Stimulated activated effector memory CD8-positive, alpha-beta T cell treated with anti-CD3 and anti-CD28 coated beads, Interleukin-12 subunit alpha, Interleukin-12 subunit beta, amount 100 ng/mL, for 72 hours (primary cell): ENCODE measurements around the gene TSC22D3.
"Not testable (repeated sequence)": the region's sequence is repeated elsewhere in the genome, so short reads cannot be mapped to it uniquely, and the experiment has no call there.

Experiments used
- ATAC-seq: fragments of 150-1000 bp; cut with Tn5 transposase; 2 replicates; pipeline ENCODE4 v1.10.0; 2021
- DNase-seq, 2 donors: peaks; one replicate each; pipeline ENCODE4 v3.0.0; 2021 to 2022; ENCODE audit warnings: low spot score in 2 of 2
- H3K27ac Mint-ChIP-seq: one replicate; pipeline ENCODE4 v1.8.0; 2022; ENCODE audit warnings: mild to moderate bottlenecking, mixed read lengths
- H3K36me3 Mint-ChIP-seq: one replicate; pipeline ENCODE4 v1.8.0; 2022; ENCODE audit warnings: mild to moderate bottlenecking, mixed read lengths
- H3K4me1 Mint-ChIP-seq: one replicate; pipeline ENCODE4 v1.8.0; 2022; ENCODE audit warnings: mixed read lengths
- H3K4me3 Mint-ChIP-seq: one replicate; pipeline ENCODE4 v1.8.0; 2022; ENCODE audit warnings: mild to moderate bottlenecking, mixed read lengths
- H3K9me3 Mint-ChIP-seq: one replicate; pipeline ENCODE4 v1.8.0; 2022; ENCODE audit warnings: mixed read lengths

TSC22D3 gene

GRCh38 chrX:107775734-107776511 lies at the start of gene TSC22D3:
TSS of gene TSC22D3 (minus strand) at chrX:107775787. CDS start at chrX:107775419, 368 bp downstream.
- H3K36me3 Mint-ChIP-seq, result no peaks in the 10 kb centered on the region
- peak within 1 kb of the TSS; percentile 92 for H3K27ac Mint-ChIP-seq
- H3K4me3 Mint-ChIP-seq, result peak within 1 kb of the TSS; percentile 92
- H3K9me3 Mint-ChIP-seq, result no peaks in the 10 kb centered on the region
- ATAC-seq (peak; percentile 93), DNase-seq (peak; percentile 3 to 59)
- H3K4me1 Mint-ChIP-seq, result peaks cover 14% of the 10 kb centered on the region

GRCh38 chrX:107823456-107823855 lies 47.9 kb upstream of the TSC22D3 start:
- no peak for ATAC-seq
- Mint-ChIP-seq H3K4me1 (peaks cover 34% of the 10 kb centered on the region), H3K4me3 (no peak overlapping the region), H3K9me3 (no peaks in the 10 kb centered on the region), H3K36me3 (peaks cover 5% of the 10 kb centered on the region), H3K27ac (no peak overlapping the region)
- no peak for DNase-seq

GRCh38 chrX:107823042-107823441 lies 47.5 kb upstream of the TSC22D3 start:
- H3K4me3 Mint-ChIP-seq, result no peak overlapping the region
- H3K27ac Mint-ChIP-seq, result no peak overlapping the region
- no peak for DNase-seq

GRCh38 chrX:107818900-107819521 lies 43.4 kb upstream of the TSC22D3 start:
- DNase-seq, result no peak
- no peak for ATAC-seq
- no peaks in the 10 kb centered on the region for H3K36me3 Mint-ChIP-seq
- peaks cover 6% of the 10 kb centered on the region for H3K4me1 Mint-ChIP-seq
- no peak overlapping the region for H3K4me3 Mint-ChIP-seq
- H3K9me3 Mint-ChIP-seq, result no peaks in the 10 kb centered on the region
- no peak overlapping the region for H3K27ac Mint-ChIP-seq

More at GRCh38 chrX:107823042-107823441, 47.5 kb upstream of the TSC22D3 start:
- Mint-ChIP-seq H3K9me3 (no peaks in the 10 kb centered on the region), H3K4me1 (peaks cover 32% of the 10 kb centered on the region), H3K36me3 (peaks cover 5% of the 10 kb centered on the region)
- ATAC-seq, result no peak

- H3K4me3 Mint-ChIP-seq, DNase-seq, H3K27ac Mint-ChIP-seq, ATAC-seq, H3K9me3 Mint-ChIP-seq, H3K36me3 Mint-ChIP-seq, H3K4me1 Mint-ChIP-seq: not testable (repeated sequence)
These were observed 34.5 kb upstream of the TSC22D3 start for GRCh38 chrX:107810053-107810452.

GRCh38 chrX:107805179-107805578 lies 29.6 kb upstream of the TSC22D3 start:
- Mint-ChIP-seq H3K36me3 (no peaks in the 10 kb centered on the region), H3K4me3 (no peak overlapping the region), H3K4me1 (no peaks in the 10 kb centered on the region), H3K27ac (no peak overlapping the region), H3K9me3 (no peaks in the 10 kb centered on the region)
- no peak for DNase-seq
- no peak for ATAC-seq

GRCh38 chrX:107804427-107804826 lies 28.8 kb upstream of the TSC22D3 start:
- Mint-ChIP-seq H3K9me3 (no peaks in the 10 kb centered on the region), H3K27ac (no peak overlapping the region), H3K36me3 (no peaks in the 10 kb centered on the region), H3K4me1 (no peaks in the 10 kb centered on the region), H3K4me3 (no peak overlapping the region)
- ATAC-seq (no peak), DNase-seq (no peak)

GRCh38 chrX:107787827-107788226 lies 12.2 kb upstream of the TSC22D3 start:
- Mint-ChIP-seq H3K36me3 (no peaks in the 10 kb centered on the region), H3K4me1 (no peaks in the 10 kb centered on the region)
- DNase-seq, result no peak

GRCh38 chrX:107780525-107780924 lies 4.9 kb upstream of the TSC22D3 start:
- no peaks in the 10 kb centered on the region for H3K9me3 Mint-ChIP-seq
- H3K4me1 Mint-ChIP-seq, result peaks cover 14% of the 10 kb centered on the region
- ATAC-seq (no peak), DNase-seq (no peak)
- H3K27ac Mint-ChIP-seq, result no peak overlapping the region
- no peaks in the 10 kb centered on the region for H3K36me3 Mint-ChIP-seq
- H3K4me3 Mint-ChIP-seq, result no peak overlapping the region

More at GRCh38 chrX:107787827-107788226, 12.2 kb upstream of the TSC22D3 start:
- Mint-ChIP-seq H3K9me3 (no peaks in the 10 kb centered on the region), H3K27ac (no peak overlapping the region), H3K4me3 (no peak overlapping the region)
- ATAC-seq, result no peak

GRCh38 chrX:107777536-107777832 lies 1.9 kb upstream of the TSC22D3 start, which contains the start of gene NCBP2L:
TSS of gene NCBP2L (plus strand) at chrX:107777733. CDS start at chrX:107794221, 16,488 bp downstream.
- peaks cover 14% of the 10 kb centered on the region for H3K4me1 Mint-ChIP-seq
- no peaks in the 10 kb centered on the region for H3K9me3 Mint-ChIP-seq
- H3K36me3 Mint-ChIP-seq, result no peaks in the 10 kb centered on the region
- no peak for ATAC-seq
- peak within 1 kb of the TSS; percentile 92 for H3K4me3 Mint-ChIP-seq
- peak within 1 kb of the TSS; percentile 92 for H3K27ac Mint-ChIP-seq
- no peak for DNase-seq

- H3K4me1 Mint-ChIP-seq, result peaks cover 14% of the 10 kb centered on the region
- H3K27ac Mint-ChIP-seq, result peak overlapping the region; percentile 92
- ATAC-seq, result peak; percentile 83
- peak; percentile 37 to 67 for DNase-seq
- peak overlapping the region; percentile 92 for H3K4me3 Mint-ChIP-seq
- no peaks in the 10 kb centered on the region for H3K36me3 Mint-ChIP-seq
- no peaks in the 10 kb centered on the region for H3K9me3 Mint-ChIP-seq
These were observed 1.3 kb upstream of the TSC22D3 start for GRCh38 chrX:107776649-107777535.

GRCh38 chrX:107775000-107775733 lies 420 bp downstream of the TSC22D3 start:
- no peak for DNase-seq
- H3K9me3 Mint-ChIP-seq, result no peaks in the 10 kb centered on the region
- H3K27ac Mint-ChIP-seq, result no peak overlapping the region
- peak overlapping the region; percentile 92 for H3K4me3 Mint-ChIP-seq
- no peak for ATAC-seq
- peaks cover 14% of the 10 kb centered on the region for H3K4me1 Mint-ChIP-seq
- no peaks in the 10 kb centered on the region for H3K36me3 Mint-ChIP-seq

GRCh38 chrX:107773906-107774435 lies 1.6 kb downstream of the TSC22D3 start:
- H3K4me1 Mint-ChIP-seq, result peaks cover 14% of the 10 kb centered on the region
- no peak overlapping the region for H3K4me3 Mint-ChIP-seq
- DNase-seq (no peak), ATAC-seq (no peak)
- H3K9me3 Mint-ChIP-seq, result no peaks in the 10 kb centered on the region
- no peak overlapping the region for H3K27ac Mint-ChIP-seq
- no peaks in the 10 kb centered on the region for H3K36me3 Mint-ChIP-seq

GRCh38 chrX:107773206-107773605 lies 2.4 kb downstream of the TSC22D3 start:
- H3K9me3 Mint-ChIP-seq, result no peaks in the 10 kb centered on the region
- H3K4me3 Mint-ChIP-seq, result no peak overlapping the region
- DNase-seq (no peak), ATAC-seq (no peak)
- no peak overlapping the region for H3K27ac Mint-ChIP-seq
- H3K4me1 Mint-ChIP-seq, result peaks cover 14% of the 10 kb centered on the region
- H3K36me3 Mint-ChIP-seq, result no peaks in the 10 kb centered on the region
